Stomach (tissue), 4 donors: Measurements from ENCODE around the gene MRGPRX4.

Experiments
- CTCF ChIP-seq, 7 experiments: fragments of 450-650 bp in 4 of 7; fragments of 200-600 bp in 3 of 7; sonication (generic) in 3 of 7; IDR thresholded peaks; one replicate each; pipeline ENCODE4 v1.5.1; 2016 to 2019; ENCODE audit warnings: antibody characterized with exemption in 7 of 7, control low read depth in 2 of 7, mild to moderate bottlenecking in 1 of 7
- EP300 ChIP-seq: sonication (generic); formaldehyde crosslinking; IDR thresholded peaks from one replicate; pipeline ENCODE4 v1.6.1; 2017; ENCODE audit warnings: antibody characterized with exemption
- POLR2A ChIP-seq, 4 donors: fragments of 450-650 bp; IDR thresholded peaks; one replicate each; pipeline ENCODE4 v1.6.1; 2016; ENCODE audit warnings: antibody characterized with exemption in 4 of 4, control low read depth in 2 of 4, mild to moderate bottlenecking in 1 of 4, moderate library complexity in 1 of 4
- POLR2AphosphoS5 ChIP-seq, 3 donors: sonication (generic); formaldehyde crosslinking; IDR thresholded peaks; one replicate each; pipeline ENCODE4 v1.6.1; 2016; ENCODE audit warnings: antibody characterized with exemption in 3 of 3

GRCh38 chr11:18204220-18204619 lies 31.6 kb downstream of the MRGPRX4 start:
- TF ChIP-seq POLR2AphosphoS5 (IDR thresholded peaks at IDR 0.05) (no peak), CTCF (IDR thresholded peaks at IDR 0.05) (no peak), EP300 (no peak), POLR2A (IDR thresholded peaks at IDR 0.05) (no peak)
